Measurements from ENCODE around the gene MEX3D.

Gene MEX3D

DNA sequence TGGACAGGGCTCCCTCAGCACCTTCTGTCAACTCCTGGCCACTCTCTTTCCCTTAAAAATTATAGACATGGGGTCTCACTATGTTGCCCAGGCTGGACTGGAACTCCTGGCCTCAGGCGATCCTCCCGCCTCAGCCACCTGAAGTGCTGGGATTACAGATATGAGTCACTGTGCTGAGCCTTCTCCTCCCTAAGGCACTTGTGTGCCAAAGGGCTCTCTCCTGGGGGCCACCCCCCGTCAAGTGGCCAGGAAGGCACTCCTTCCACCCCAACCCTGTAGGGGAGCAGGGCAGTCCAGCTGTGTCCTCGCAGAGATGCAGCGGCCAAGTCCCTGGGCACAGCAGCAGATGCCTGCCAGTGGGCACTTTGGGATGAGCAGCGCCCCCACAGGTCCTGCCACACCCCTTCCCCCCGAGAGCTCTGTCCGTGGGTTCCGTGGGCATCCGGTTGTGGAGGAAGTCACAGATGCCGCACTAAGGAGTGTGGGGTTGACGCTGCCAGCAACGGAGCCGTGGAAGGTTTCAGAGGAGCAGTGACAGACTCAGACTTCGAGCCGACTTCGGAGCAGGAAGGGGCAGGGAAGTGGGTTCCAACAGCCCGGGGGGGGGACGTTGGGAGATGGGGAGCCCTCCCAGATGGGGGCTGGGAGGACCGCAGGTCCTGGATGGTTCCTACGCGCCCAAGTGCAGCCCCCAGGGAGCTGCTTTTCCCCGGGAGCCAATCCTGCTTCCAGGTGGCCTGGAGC, 40.4 kb upstream of the MEX3D start:
- Histone ChIP-seq H3K9ac (ENCODE audit: low read length) (no peak overlapping the region), H3K4me1 (ENCODE audit: control insufficient read depth, insufficient read depth, low read length) (peaks cover 13% of the 10 kb centered on the region), H3K4me3 (ENCODE audit: low read length) (no peak overlapping the region), H3K9me3 (ENCODE audit: control insufficient read depth, low read length) (no peaks in the 10 kb centered on the region), H3K36me3 (ENCODE audit: control insufficient read depth, insufficient read depth, low read length) (no peaks in the 10 kb centered on the region), H3K27me3 (ENCODE audit: control insufficient read depth, insufficient read depth, low read length) (no peaks in the 10 kb centered on the region)

DNA sequence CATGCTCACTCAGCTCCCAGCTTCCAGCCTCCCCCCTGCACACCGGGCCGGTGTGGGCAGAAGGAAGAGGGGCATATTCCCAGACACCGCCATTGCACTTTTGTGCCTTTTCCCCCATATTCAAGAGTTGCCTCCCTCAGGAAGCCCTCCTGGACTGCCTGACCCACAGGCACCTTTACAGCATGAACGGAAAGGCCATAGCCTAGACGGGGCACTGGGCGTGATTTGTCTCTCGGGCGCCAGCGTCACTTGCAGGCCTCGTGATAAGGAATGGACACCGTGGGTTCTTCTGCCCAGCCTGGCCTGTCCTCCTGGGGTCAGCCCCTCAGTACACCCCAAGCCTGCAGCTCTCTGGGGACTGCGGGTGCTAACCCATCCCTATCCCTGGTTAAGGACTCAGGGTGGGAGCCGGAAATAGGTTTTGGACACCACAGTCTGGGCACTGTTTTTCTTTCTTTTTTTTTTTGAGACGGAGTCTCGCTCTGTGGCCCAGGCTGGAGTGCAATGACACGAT, 38.1 kb upstream of the MEX3D start:
- Histone ChIP-seq H3K4me3 (ENCODE audit: low read length) (peak overlapping the region; percentile 69), H3K9ac (ENCODE audit: low read length) (peak overlapping the region; percentile 63), H3K9me3 (ENCODE audit: control insufficient read depth, low read length) (no peaks in the 10 kb centered on the region), H3K4me1 (ENCODE audit: control insufficient read depth, insufficient read depth, low read length) (peaks cover 13% of the 10 kb centered on the region), H3K27me3 (ENCODE audit: control insufficient read depth, insufficient read depth, low read length) (no peaks in the 10 kb centered on the region), H3K36me3 (ENCODE audit: control insufficient read depth, insufficient read depth, low read length) (no peaks in the 10 kb centered on the region)

DNA sequence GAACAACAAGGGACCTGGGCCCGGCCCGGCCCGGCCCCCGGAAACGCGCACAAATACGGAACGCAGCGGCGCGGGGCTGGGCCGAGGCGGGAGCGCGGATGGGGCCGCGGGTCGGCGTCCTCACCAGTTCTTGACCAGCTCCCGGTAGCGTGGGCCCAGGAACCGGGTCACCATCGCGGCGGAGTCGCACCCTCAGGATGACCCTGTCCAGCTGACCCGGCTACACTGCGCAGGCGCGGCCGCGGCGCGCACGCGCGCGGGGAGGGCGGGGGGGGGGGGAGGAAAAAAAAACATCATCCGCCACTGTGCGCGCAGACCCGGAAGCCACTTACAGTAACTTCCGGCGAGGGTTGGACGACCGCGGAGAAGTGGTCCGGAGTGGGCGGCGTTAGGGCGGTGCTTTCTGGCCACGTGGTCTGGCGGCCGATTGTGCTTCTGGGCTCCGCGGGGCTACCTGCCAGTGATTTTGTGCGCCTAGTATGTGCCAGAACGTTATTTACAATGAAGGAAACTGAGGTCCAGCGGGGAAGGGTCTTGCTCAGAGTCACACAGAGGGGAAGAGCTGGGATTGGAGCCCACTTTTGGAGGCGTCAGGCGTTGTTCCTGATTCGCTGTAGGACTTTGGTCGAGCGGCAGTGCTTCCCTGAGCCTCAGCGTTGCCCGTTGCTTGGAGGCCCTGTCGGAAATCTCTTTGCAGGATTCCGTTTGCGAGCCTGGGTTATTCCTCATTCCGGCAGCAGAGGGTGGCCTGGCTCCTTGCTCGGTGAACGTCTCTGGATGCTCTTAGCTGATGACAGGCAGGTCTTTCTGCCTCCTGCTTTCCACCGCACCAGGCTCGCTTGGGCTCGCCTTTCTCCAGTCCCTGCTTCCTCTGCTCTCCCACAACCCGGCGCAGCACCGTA, 37.4 kb upstream of the MEX3D start, which contains the start of gene UQCR11:
Gene UQCR11 (minus strand): TSS at position 227 of the 902 bp plus-strand sequence. CDS start 53 bp downstream, at position 174.
- Histone ChIP-seq H3K4me3 (ENCODE audit: low read length) (peak within 1 kb of the TSS; percentile 82), H3K4me1 (ENCODE audit: control insufficient read depth, insufficient read depth, low read length) (peaks cover 13% of the 10 kb centered on the region), H3K9ac (ENCODE audit: low read length) (peak within 1 kb of the TSS; percentile 86), H3K36me3 (ENCODE audit: control insufficient read depth, insufficient read depth, low read length) (no peaks in the 10 kb centered on the region), H3K9me3 (ENCODE audit: control insufficient read depth, low read length) (no peaks in the 10 kb centered on the region), H3K27me3 (ENCODE audit: control insufficient read depth, insufficient read depth, low read length) (no peaks in the 10 kb centered on the region)

DNA sequence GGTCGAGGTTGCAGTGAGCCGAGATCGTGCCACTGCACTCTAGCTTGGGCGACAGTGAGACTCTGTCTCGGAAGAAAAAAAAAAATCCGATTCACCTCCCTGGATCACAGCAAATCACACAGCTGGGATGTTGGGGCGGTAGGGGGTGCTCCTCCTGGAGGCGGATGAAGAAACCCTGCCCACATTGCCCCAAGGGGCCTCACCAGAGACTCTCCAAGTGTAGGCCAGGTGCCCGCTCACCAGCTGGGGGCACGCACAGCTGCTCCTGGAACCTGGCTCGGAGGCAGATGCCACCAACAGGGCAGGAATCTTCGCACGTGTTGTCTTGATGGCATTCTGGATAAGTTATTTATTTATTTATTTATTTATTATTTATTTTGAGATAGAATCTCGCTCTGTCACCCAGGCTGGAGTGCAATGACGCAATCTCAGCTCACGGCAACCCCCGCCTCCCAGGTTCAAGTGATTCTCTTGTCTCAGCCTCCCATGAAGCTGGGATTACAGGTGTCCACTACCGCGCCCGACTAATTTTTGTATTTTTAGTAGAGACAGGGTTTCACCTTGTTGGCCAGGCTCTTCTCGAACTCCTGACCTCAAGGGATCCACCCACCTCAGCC, 34.1 kb upstream of the MEX3D start:
- H3K4me3 ChIP-seq (ENCODE audit: low read length), result no peak overlapping the region
- H3K36me3 ChIP-seq (ENCODE audit: control insufficient read depth, insufficient read depth, low read length), result peaks cover 6% of the 10 kb centered on the region
- H3K27me3 ChIP-seq (ENCODE audit: control insufficient read depth, insufficient read depth, low read length), result no peaks in the 10 kb centered on the region
- no peaks in the 10 kb centered on the region for H3K9me3 ChIP-seq (ENCODE audit: control insufficient read depth, low read length)
- peaks cover 13% of the 10 kb centered on the region for H3K4me1 ChIP-seq (ENCODE audit: control insufficient read depth, insufficient read depth, low read length)
- H3K9ac ChIP-seq (ENCODE audit: low read length), result no peak overlapping the region

DNA sequence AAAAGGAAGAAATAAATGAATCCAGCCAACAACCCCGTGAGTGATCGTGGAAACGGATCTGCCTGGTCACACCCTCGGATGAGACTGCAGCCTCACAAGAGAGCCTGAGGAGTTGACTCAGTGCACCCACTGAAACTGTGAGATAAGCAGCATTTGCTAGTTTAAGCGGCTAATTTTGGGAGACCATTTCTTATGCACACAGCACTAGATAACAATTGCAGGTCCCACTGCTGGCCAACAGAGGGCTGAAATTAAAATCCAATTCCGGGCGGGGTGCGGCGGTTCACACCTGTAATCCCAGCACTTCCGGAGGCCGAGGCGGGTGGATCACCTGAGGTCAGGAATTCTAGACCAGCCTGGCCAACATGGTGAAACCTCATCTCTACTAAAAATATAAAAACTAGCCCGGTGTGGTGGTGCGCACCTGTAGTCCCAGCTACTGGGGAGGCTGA, 33.5 kb upstream of the MEX3D start:
- no peak overlapping the region for H3K4me3 ChIP-seq (ENCODE audit: low read length)
- H3K27me3 ChIP-seq (ENCODE audit: control insufficient read depth, insufficient read depth, low read length), result no peaks in the 10 kb centered on the region
- H3K9me3 ChIP-seq (ENCODE audit: control insufficient read depth, low read length), result no peaks in the 10 kb centered on the region
- H3K9ac ChIP-seq (ENCODE audit: low read length), result no peak overlapping the region
- H3K4me1 ChIP-seq (ENCODE audit: control insufficient read depth, insufficient read depth, low read length), result peaks cover 12% of the 10 kb centered on the region
- H3K36me3 ChIP-seq (ENCODE audit: control insufficient read depth, insufficient read depth, low read length), result peaks cover 6% of the 10 kb centered on the region

DNA sequence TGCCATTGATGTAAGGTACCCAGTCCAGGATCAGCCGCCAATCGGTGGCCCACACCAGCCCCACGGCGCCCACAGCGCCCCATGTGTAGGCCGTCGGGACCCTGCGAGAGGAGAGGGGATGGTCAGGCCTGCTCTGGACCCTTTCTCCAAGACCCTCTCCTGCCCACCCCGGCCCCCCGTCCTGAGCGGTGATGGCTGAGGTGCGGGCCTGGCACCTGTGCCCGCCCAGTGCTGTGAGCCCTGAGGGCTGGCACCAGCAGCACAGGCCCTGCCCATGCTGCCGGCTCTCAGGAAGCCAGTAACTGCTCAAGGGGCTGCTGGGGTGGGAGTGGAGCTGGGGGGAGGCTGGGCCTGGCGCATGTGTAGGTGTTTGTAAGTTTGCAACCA, 31.3 kb upstream of the MEX3D start:
- Histone ChIP-seq H3K27me3 (ENCODE audit: control insufficient read depth, insufficient read depth, low read length) (no peaks in the 10 kb centered on the region), H3K9ac (ENCODE audit: low read length) (no peak overlapping the region), H3K4me1 (ENCODE audit: control insufficient read depth, insufficient read depth, low read length) (peaks cover 5% of the 10 kb centered on the region), H3K36me3 (ENCODE audit: control insufficient read depth, insufficient read depth, low read length) (peaks cover 6% of the 10 kb centered on the region), H3K4me3 (ENCODE audit: low read length) (no peak overlapping the region), H3K9me3 (ENCODE audit: control insufficient read depth, low read length) (no peaks in the 10 kb centered on the region)

DNA sequence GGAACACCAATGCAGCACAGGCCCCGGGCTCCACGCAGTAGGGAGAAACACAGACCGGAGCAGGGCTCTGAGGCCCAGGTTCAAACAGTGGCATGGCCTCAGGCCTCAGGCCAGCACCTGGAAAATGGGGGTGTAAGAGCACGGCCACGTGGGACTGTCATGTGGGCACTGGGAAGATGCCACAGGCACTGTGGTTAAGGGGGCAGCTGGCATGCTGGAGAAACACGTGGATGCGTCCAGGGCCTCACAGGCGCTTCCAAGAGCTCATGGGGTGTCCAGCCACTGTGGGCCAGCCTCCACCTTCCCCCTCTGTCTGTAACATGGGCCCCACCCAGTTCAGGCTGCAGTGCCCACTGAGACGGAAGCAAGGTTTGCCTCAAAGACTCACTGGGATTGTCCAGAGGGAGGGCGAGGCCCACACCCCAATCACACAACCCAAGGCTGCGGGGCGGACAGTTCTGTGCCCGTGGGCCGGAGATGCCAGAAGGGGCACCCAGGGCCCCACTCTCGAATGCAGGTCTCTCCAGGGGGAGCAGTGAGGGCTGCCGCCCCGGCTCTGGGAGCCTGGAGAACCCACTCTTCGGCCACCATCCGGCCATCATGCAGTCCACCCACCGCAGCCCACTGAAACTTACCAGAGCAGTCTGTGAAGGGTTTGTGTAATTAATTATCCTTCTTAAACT, 30.8 kb upstream of the MEX3D start:
- H3K9me3 ChIP-seq (ENCODE audit: control insufficient read depth, low read length), result no peaks in the 10 kb centered on the region
- no peak overlapping the region for H3K9ac ChIP-seq (ENCODE audit: low read length)
- H3K4me1 ChIP-seq (ENCODE audit: control insufficient read depth, insufficient read depth, low read length), result peaks cover 4% of the 10 kb centered on the region
- peaks cover 6% of the 10 kb centered on the region for H3K36me3 ChIP-seq (ENCODE audit: control insufficient read depth, insufficient read depth, low read length)
- H3K27me3 ChIP-seq (ENCODE audit: control insufficient read depth, insufficient read depth, low read length), result no peaks in the 10 kb centered on the region
- no peak overlapping the region for H3K4me3 ChIP-seq (ENCODE audit: low read length)

DNA sequence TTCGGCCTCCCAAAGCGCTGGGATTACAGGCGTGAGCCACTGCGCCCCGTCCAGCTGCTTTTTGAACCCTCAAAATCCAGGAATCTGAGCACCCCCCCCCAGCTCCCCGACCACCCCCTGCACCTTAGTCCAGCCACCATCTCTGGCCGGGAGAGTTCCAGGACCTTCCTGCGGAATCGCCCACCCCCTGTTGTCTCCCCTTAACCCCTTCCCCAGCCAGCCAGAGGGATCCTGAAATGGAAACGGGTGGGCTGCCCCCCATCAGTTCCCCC, 25.3 kb upstream of the MEX3D start:
- Histone ChIP-seq H3K4me1 (ENCODE audit: control insufficient read depth, insufficient read depth, low read length) (peaks cover 17% of the 10 kb centered on the region), H3K27me3 (ENCODE audit: control insufficient read depth, insufficient read depth, low read length) (no peaks in the 10 kb centered on the region), H3K36me3 (ENCODE audit: control insufficient read depth, insufficient read depth, low read length) (peaks cover 6% of the 10 kb centered on the region), H3K4me3 (ENCODE audit: low read length) (no peak overlapping the region), H3K9ac (ENCODE audit: low read length) (peak overlapping the region; percentile 77), H3K9me3 (ENCODE audit: control insufficient read depth, low read length) (no peaks in the 10 kb centered on the region)

DNA sequence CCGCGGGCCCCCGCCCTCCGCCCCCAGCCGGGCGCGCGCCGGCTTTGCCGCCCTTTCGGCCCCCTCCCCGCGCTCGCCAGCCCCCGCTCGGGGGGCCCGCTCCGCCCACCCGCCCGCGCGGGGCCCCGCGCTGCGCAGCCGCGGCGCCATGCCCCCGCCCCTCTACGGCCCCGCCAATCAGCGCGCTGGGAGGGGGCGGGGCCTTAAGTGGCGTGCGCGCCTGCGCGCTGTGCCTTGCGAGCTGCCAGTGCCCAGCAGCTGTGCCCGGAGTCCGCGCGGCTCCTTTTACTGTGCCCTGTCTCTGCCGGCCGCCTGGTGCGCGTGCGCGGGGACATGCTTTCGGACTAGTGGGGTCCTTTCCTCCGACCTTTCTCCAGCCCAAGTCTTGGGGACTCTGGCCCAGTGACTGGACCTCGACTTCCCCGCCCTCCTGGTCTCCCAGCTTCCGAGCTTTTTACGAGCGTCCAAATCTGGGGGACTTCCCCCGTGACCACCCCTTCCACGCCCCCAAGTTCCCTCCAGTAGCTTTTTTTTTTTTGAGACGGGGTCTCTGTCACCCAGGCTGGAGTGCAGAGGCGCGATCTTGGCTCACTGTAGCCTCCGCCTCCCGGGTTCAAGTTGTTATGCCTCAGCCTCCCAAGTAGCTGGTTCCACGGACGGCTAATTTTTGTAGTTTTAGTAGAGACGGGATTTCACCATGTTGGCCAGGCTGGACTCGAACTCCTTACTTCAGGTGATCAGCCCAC, 24.8 kb upstream of the MEX3D start, which contains the start of gene MBD3:
Gene MBD3 (minus strand): TSS at position 111 of the 746 bp plus-strand sequence. CDS start 234 bp downstream, outside the sequence.
- Histone ChIP-seq H3K4me3 (ENCODE audit: low read length) (peak within 1 kb of the TSS; percentile 63), H3K36me3 (ENCODE audit: control insufficient read depth, insufficient read depth, low read length) (peaks cover 6% of the 10 kb centered on the region), H3K9ac (ENCODE audit: low read length) (peak within 1 kb of the TSS; percentile 88), H3K9me3 (ENCODE audit: control insufficient read depth, low read length) (no peaks in the 10 kb centered on the region), H3K4me1 (ENCODE audit: control insufficient read depth, insufficient read depth, low read length) (peaks cover 17% of the 10 kb centered on the region), H3K27me3 (ENCODE audit: control insufficient read depth, insufficient read depth, low read length) (no peaks in the 10 kb centered on the region)

DNA sequence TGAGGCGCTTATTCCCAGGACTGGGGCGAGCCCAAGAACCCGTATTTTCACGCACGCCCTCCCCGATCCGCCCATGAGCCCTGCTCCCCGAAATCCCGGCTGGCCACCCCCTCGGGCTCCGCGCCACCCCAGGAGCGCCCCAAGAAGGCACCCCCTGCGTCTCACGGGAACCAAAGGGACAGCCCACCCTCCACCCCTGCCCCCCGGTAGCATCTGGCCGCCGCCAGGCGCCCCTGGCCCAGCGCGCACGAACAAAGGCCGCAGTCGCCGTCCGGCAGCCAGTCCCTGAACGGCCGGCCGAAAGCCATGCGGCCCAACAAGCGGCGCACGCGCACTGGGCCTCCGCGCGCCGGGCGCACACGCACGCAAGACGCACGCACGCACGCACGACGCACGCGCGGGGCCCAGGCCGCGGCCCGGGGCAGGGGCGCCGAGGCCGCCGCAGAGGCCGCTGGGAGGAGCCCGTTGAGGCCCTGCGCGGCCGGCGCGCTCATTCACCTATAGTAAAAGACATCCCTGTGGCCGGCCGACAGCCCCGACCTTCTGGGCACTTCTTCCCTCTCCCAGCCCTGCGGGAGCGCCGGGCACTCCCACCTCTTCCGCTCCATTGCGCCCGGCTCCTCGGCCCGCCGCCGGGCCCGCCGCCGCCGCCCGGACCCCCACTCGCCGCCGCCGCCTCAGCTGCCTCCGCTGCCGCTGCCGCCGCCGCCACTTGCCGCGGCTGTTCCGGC, 24.1 kb upstream of the MEX3D start:
- Histone ChIP-seq H3K9me3 (ENCODE audit: control insufficient read depth, low read length) (no peaks in the 10 kb centered on the region), H3K4me1 (ENCODE audit: control insufficient read depth, insufficient read depth, low read length) (peaks cover 17% of the 10 kb centered on the region), H3K4me3 (ENCODE audit: low read length) (peak overlapping the region; percentile 63), H3K9ac (ENCODE audit: low read length) (peak overlapping the region; percentile 88), H3K27me3 (ENCODE audit: control insufficient read depth, insufficient read depth, low read length) (no peaks in the 10 kb centered on the region), H3K36me3 (ENCODE audit: control insufficient read depth, insufficient read depth, low read length) (no peaks in the 10 kb centered on the region)
